Measurements from ENCODE around the gene KRTAP5-5. TPM values are rescaled to one million over a fixed set of nuclear protein-coding genes. Genes with fewer than 3 reads are reported as not detected.

KRTAP5-5 gene
- total RNA-seq, 1 experiment from 2014 or later = not detected

DNA sequence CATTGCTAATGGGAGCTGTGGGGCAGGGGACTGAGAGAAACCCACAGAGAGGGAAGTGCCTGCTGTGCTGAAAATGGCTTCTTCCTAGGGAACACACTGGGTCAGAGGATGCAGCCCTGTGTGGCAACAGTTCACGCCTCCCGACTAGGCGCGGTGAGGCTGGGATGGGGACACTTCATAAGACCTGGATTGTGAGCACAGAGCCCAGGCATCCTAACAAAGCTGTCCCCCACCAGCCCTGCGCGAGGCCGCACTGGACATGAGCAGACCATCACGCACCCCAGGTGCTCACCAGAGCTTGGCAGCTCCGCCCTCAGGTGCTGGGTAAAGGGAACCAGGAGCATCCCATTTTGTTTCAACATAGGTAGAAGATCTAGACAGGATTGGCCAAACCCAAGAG lies 5.9 kb upstream of the KRTAP5-5 start (continued):
- no peak for TF ChIP-seq FOXK1 (CRISPR knock-in tag; IDR thresholded peaks at IDR 0.05)
- no peak for TF ChIP-seq TEAD1 (CRISPR knock-in tag; IDR thresholded peaks at IDR 0.05)

DNA sequence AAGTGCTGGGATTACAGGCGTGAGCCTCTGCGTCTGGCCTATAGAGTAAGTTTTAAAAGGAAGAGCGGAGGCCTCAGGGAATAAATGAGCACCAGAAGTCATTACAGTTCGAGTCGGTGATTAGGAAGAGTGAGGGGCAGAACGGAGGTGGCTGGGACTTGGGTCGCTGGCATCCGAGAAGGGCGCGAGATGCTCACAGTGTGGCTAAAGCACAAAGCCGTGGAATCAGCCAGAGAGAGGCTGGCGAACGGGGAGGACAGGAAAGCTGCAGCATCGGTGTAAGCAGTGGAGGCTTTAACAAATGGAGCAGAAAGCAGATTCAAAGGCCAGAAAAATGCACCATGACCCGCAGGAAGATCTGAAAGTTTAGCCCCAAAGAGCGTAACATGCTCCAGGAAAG lies 5.0 kb upstream of the KRTAP5-5 start:
- TF ChIP-seq HMGA2 (CRISPR knock-in tag; IDR thresholded peaks at IDR 0.05) = no peak
- TF ChIP-seq SOX15 (CRISPR knock-in tag; IDR thresholded peaks at IDR 0.05) = no peak
- TF ChIP-seq OVOL2 (CRISPR knock-in tag; IDR thresholded peaks at IDR 0.05; ENCODE audit: borderline replicate concordance) = no peak
- TF ChIP-seq TEAD1 (CRISPR knock-in tag; IDR thresholded peaks at IDR 0.05) = no peak
- TF ChIP-seq ZBTB21 (CRISPR knock-in tag; IDR thresholded peaks at IDR 0.05; ENCODE audit: borderline replicate concordance) = no peak
- TF ChIP-seq, protein P1, sequence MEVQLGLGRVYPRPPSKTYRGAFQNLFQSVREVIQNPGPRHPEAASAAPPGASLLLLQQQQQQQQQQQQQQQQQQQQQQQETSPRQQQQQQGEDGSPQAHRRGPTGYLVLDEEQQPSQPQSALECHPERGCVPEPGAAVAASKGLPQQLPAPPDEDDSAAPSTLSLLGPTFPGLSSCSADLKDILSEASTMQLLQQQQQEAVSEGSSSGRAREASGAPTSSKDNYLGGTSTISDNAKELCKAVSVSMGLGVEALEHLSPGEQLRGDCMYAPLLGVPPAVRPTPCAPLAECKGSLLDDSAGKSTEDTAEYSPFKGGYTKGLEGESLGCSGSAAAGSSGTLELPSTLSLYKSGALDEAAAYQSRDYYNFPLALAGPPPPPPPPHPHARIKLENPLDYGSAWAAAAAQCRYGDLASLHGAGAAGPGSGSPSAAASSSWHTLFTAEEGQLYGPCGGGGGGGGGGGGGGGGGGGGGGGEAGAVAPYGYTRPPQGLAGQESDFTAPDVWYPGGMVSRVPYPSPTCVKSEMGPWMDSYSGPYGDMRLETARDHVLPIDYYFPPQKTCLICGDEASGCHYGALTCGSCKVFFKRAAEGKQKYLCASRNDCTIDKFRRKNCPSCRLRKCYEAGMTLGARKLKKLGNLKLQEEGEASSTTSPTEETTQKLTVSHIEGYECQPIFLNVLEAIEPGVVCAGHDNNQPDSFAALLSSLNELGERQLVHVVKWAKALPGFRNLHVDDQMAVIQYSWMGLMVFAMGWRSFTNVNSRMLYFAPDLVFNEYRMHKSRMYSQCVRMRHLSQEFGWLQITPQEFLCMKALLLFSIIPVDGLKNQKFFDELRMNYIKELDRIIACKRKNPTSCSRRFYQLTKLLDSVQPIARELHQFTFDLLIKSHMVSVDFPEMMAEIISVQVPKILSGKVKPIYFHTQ (CRISPR knock-in tag; IDR thresholded peaks at IDR 0.05) = no peak
- TF ChIP-seq, protein P2, sequence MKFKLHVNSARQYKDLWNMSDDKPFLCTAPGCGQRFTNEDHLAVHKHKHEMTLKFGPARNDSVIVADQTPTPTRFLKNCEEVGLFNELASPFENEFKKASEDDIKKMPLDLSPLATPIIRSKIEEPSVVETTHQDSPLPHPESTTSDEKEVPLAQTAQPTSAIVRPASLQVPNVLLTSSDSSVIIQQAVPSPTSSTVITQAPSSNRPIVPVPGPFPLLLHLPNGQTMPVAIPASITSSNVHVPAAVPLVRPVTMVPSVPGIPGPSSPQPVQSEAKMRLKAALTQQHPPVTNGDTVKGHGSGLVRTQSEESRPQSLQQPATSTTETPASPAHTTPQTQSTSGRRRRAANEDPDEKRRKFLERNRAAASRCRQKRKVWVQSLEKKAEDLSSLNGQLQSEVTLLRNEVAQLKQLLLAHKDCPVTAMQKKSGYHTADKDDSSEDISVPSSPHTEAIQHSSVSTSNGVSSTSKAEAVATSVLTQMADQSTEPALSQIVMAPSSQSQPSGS (CRISPR knock-in tag; IDR thresholded peaks at IDR 0.05; ENCODE audit: borderline replicate concordance, low read depth) = no peak
- TF ChIP-seq CREB1 (CRISPR knock-in tag; IDR thresholded peaks at IDR 0.05) = no peak
- no peak for TF ChIP-seq CBFB (CRISPR knock-in tag; IDR thresholded peaks at IDR 0.05; ENCODE audit: low read depth)
- TF ChIP-seq EMX1 (CRISPR knock-in tag; IDR thresholded peaks at IDR 0.05) = no peak
- no peak for TF ChIP-seq GABPB1 (CRISPR knock-in tag; IDR thresholded peaks at IDR 0.05)
- no peak for TF ChIP-seq ZNF263 (CRISPR knock-in tag; IDR thresholded peaks at IDR 0.05; ENCODE audit: low read depth)
- no peak for TF ChIP-seq ETV6 (CRISPR knock-in tag; IDR thresholded peaks at IDR 0.05)
- TF ChIP-seq ELF4 (CRISPR knock-in tag; IDR thresholded peaks at IDR 0.05; ENCODE audit: low read depth) = no peak
- TF ChIP-seq, protein P3, sequence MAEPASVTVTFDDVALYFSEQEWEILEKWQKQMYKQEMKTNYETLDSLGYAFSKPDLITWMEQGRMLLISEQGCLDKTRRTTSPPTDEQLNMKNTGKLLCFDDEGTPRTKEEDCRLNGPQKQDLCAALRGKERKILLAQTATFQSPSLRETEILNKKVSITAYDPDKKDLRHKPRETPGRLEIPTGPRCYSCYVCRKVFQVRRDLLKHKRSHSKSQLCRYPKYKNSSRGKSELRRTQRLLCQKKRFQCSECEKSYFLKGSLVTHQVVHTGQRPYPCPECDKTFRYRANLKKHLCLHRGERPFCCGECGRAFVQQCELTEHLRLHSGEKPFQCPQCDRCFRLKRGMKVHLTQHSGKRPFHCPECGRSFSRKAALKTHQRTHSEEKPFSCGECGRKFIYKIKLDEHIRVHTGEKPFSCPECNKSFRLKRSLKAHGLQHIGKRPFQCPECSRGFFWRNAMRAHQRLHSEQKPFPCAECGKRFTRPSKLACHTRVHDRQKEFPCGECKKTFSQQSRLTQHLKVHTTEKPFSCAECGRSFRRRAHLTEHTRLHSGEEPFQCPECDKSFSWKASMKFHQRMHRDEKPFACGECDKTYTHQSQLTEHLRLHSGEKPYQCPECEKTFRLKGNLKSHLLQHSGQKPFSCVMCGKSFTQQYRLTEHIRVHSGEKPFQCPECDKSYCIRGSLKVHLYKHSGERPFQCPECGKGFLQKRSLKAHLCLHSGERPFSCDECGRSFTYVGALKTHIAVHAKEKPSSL (CRISPR knock-in tag; conservative IDR thresholded peaks at IDR 0.05) = no peak
- TF ChIP-seq NR3C1 (CRISPR knock-in tag; conservative IDR thresholded peaks at IDR 0.05; ENCODE audit: low read depth) = no peak
- TF ChIP-seq, protein P4, sequence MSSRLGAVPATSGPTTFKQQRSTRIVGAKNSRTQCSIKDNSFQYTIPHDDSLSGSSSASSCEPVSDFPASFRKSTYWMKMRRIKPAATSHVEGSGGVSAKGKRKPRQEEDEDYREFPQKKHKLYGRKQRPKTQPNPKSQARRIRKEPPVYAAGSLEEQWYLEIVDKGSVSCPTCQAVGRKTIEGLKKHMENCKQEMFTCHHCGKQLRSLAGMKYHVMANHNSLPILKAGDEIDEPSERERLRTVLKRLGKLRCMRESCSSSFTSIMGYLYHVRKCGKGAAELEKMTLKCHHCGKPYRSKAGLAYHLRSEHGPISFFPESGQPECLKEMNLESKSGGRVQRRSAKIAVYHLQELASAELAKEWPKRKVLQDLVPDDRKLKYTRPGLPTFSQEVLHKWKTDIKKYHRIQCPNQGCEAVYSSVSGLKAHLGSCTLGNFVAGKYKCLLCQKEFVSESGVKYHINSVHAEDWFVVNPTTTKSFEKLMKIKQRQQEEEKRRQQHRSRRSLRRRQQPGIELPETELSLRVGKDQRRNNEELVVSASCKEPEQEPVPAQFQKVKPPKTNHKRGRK (CRISPR knock-in tag; IDR thresholded peaks at IDR 0.05; ENCODE audit: borderline replicate concordance) = no peak
- TF ChIP-seq ZNF121 (CRISPR knock-in tag; IDR thresholded peaks at IDR 0.05) = no peak
- no peak for ATAC-seq
- no peak overlapping the region for H3K27ac Mint-ChIP-seq
- H3K4me3 Mint-ChIP-seq = no peak overlapping the region
- POLR2A ChIA-PET = no interaction called here
- no peak for DNase-seq (ENCODE audit: low spot score)
- CTCF ChIA-PET = interaction anchor here (0.6 to 8.5 kb wide), 4 partner anchors 15 to 498 kb away, joined by 3 to 102 read pairs (median 4); partner anchors contain the start of gene KRTAP5-2
- peaks cover 37% of the 10 kb centered on the region for H3K27me3 Mint-ChIP-seq (ENCODE audit: low read depth)
- H3K9me3 Mint-ChIP-seq = no peaks in the 10 kb centered on the region
- no peaks in the 10 kb centered on the region for H3K36me3 Mint-ChIP-seq
- peaks cover 15% of the 10 kb centered on the region for H3K4me1 Mint-ChIP-seq
